Ishikawa (cell line): Measurements from ENCODE around the gene STIM1.

ENCODE experiments used
- CEBPB ChIP-seq: IDR thresholded peaks from 2 replicates; pipeline ENCODE4 v1.6.1; 2012
- CREB1 ChIP-seq: IDR thresholded peaks from 2 replicates; pipeline ENCODE4 v1.6.1; 2012; ENCODE audit warnings: low read depth
- EGR1 ChIP-seq: IDR thresholded peaks from 2 replicates; pipeline ENCODE4 v1.6.1; 2012
- EP300 ChIP-seq: IDR thresholded peaks from 2 replicates; pipeline ENCODE4 v1.6.1; 2012; ENCODE audit warnings: borderline replicate concordance
- FOXM1 ChIP-seq: IDR thresholded peaks from 2 replicates; pipeline ENCODE4 v1.6.1; 2012; ENCODE audit warnings: low read depth, borderline replicate concordance
- NFIC ChIP-seq: IDR thresholded peaks from 2 replicates; pipeline ENCODE4 v1.6.1; 2012
- RAD21 ChIP-seq: IDR thresholded peaks from 2 replicates; pipeline ENCODE4 v1.6.1; 2012; ENCODE audit warnings: low read depth
- REST ChIP-seq: IDR thresholded peaks from 2 replicates; pipeline ENCODE4 v1.6.1; 2012; ENCODE audit warnings: low read depth, mild to moderate bottlenecking
- TAF1 ChIP-seq: IDR thresholded peaks from 2 replicates; pipeline ENCODE4 v1.6.1; 2012; ENCODE audit warnings: low read depth, mild to moderate bottlenecking
- TCF12 ChIP-seq: IDR thresholded peaks from 2 replicates; pipeline ENCODE4 v1.6.1; 2012; ENCODE audit warnings: low read depth
- TEAD4 ChIP-seq: IDR thresholded peaks from 2 replicates; pipeline ENCODE4 v1.6.1; 2012
- YY1 ChIP-seq: IDR thresholded peaks from 2 replicates; pipeline ENCODE4 v1.6.1; 2012; ENCODE audit warnings: low read depth
- ZBTB7A ChIP-seq: IDR thresholded peaks from 2 replicates; pipeline ENCODE4 v1.6.1; 2012; ENCODE audit warnings: low read depth
- TF ChIP-seq, protein P1 (sequence below): IDR thresholded peaks from 2 replicates; pipeline ENCODE4 v1.6.1; 2012
- TF ChIP-seq, protein P2 (sequence below): IDR thresholded peaks from 2 replicates; pipeline ENCODE4 v1.6.1; 2012

STIM1 gene

GRCh38 chr11:3954448-3955298, 99.2 kb downstream of the STIM1 start:
- TF ChIP-seq REST (no peak), EGR1 (no peak), TAF1 (no peak), EP300 (no peak), TCF12 (no peak), RAD21 (no peak), YY1 (no peak), TEAD4 (no peak)
- TF ChIP-seq, protein P1, sequence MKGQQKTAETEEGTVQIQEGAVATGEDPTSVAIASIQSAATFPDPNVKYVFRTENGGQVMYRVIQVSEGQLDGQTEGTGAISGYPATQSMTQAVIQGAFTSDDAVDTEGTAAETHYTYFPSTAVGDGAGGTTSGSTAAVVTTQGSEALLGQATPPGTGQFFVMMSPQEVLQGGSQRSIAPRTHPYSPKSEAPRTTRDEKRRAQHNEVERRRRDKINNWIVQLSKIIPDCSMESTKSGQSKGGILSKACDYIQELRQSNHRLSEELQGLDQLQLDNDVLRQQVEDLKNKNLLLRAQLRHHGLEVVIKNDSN: no peak
- TF ChIP-seq, protein P2, sequence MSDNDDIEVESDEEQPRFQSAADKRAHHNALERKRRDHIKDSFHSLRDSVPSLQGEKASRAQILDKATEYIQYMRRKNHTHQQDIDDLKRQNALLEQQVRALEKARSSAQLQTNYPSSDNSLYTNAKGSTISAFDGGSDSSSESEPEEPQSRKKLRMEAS: no peak

GRCh38 chr11:3955299-3955665, 99.8 kb downstream of the STIM1 start:
- TF ChIP-seq FOXM1 (no peak), CREB1 (no peak), TEAD4 (no peak), NFIC (no peak), YY1 (no peak), EGR1 (no peak), TCF12 (no peak), TAF1 (no peak), RAD21 (no peak), REST (no peak), ZBTB7A (no peak), CEBPB (no peak), EP300 (no peak)
- TF ChIP-seq, protein P2: no peak
- TF ChIP-seq, protein P1: no peak

GRCh38 chr11:3956038-3956437, 100.6 kb downstream of the STIM1 start:
- TF ChIP-seq CREB1 (no peak), EP300 (no peak), NFIC (no peak), RAD21 (no peak), ZBTB7A (no peak), REST (no peak), TEAD4 (no peak), EGR1 (no peak), TAF1 (no peak), FOXM1 (no peak), TCF12 (no peak), YY1 (no peak), CEBPB (no peak)
- TF ChIP-seq, protein P1: no peak
- TF ChIP-seq, protein P2: no peak

DNA sequence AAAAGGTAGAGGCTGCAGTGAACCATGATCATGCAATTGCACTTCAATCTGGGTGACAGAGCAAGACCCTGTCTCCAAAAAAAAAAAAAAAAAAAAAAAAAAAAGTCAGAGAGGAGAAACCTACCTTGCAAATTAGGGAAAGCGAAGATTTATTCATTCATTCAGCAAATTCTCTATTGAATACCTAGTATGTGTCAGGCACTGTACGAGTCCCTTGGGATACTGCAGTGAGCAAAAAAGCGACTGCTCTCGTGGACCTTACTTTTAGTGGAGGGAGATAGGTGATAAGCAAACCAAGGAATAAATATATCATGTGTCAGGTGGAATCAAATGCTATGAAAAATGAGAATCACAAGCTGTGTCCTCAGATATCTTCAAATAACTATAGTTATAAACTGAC, 101.3 kb downstream of the STIM1 start:
- TF ChIP-seq RAD21: no peak
- TF ChIP-seq TAF1: no peak
- TF ChIP-seq TCF12: no peak
- TF ChIP-seq YY1: no peak
- no peak for TF ChIP-seq CEBPB
- TF ChIP-seq CREB1: no peak
- TF ChIP-seq, protein P1: no peak
- no peak for TF ChIP-seq EP300
- no peak for TF ChIP-seq ZBTB7A
- no peak for TF ChIP-seq NFIC
